A673 (cell line): ENCODE data around the gene TTC28. TPM values are rescaled to one million over a fixed set of nuclear protein-coding genes. Genes with fewer than 3 reads are reported as not detected.

Source experiments
- BruUV-seq: library from RNA; stranded (reverse); fragments of 400-500 nt; replicated peaks from 2 replicates; lab custom pipeline; 2021; lab: Mats Ljungman, UMichigan
- CTCF ChIA-PET: fragments of 300-600 bp; sonication (Branson Sonifier 250); formaldehyde crosslinking; loops from one replicate; lab custom pipeline; 2022; ENCODE audit warnings: antibody characterized with exemption; lab: Charles Lee
- POLR2A ChIA-PET: fragments of 300-600 bp; sonication (Branson Sonifier 250); formaldehyde crosslinking; loops from one replicate; lab custom pipeline; 2022; ENCODE audit warnings: antibody characterized with exemption; ENCODE audit not compliant: low non-redundant PET; lab: Charles Lee
- DNase-seq: peaks from one replicate; pipeline ENCODE4 v3.0.0-alpha.2; 2015; ENCODE audit warnings: low spot score
- H3K27ac ChIP-seq: fragments of 200-600 bp; sonication (generic); 2 replicates; pipeline ENCODE4 v1.5.1; 2016; ENCODE audit warnings: mixed run types, low read depth, mild to moderate bottlenecking, mixed read lengths, antibody characterized with exemption, low read length; ENCODE audit not compliant: poor library complexity, severe bottlenecking
- H3K27me3 ChIP-seq: fragments of 200-600 bp; sonication (generic); replicated peaks from 2 replicates; pipeline ENCODE4 v1.6.1; 2017; ENCODE audit warnings: mixed run types, low read depth, mild to moderate bottlenecking, mixed read lengths, antibody characterized with exemption, low read length; ENCODE audit not compliant: insufficient read depth, poor library complexity
- H3K36me3 ChIP-seq: fragments of 200-600 bp; sonication (generic); 2 replicates; pipeline ENCODE4 v1.6.1; 2016; ENCODE audit warnings: mixed run types, mild to moderate bottlenecking, mixed read lengths, antibody characterized with exemption, low read length; ENCODE audit not compliant: insufficient read depth, poor library complexity, severe bottlenecking
- H3K4me1 ChIP-seq: fragments of 200-600 bp; sonication (generic); 2 replicates; pipeline ENCODE4 v1.6.1; 2017; ENCODE audit warnings: mixed run types, mild to moderate bottlenecking, mixed read lengths, antibody characterized with exemption, low read length; ENCODE audit not compliant: insufficient read depth, poor library complexity, severe bottlenecking
- H3K4me3 ChIP-seq: fragments of 200-600 bp; sonication (generic); 2 replicates; pipeline ENCODE4 v1.5.1; 2016; ENCODE audit warnings: low read depth, mixed run types, mild to moderate bottlenecking, mixed read lengths, low read length; ENCODE audit not compliant: poor library complexity, severe bottlenecking
- H3K9me3 ChIP-seq: fragments of 200-600 bp; sonication (generic); 2 replicates; pipeline ENCODE4 v1.6.1; 2016; ENCODE audit warnings: mixed run types, low read depth, mild to moderate bottlenecking, mixed read lengths, antibody characterized with exemption, low read length; ENCODE audit not compliant: poor library complexity, severe bottlenecking
- CTCF ChIP-seq: fragments of 300-800, 200-600 bp; sonication (generic); conservative IDR thresholded peaks from 2 replicates; pipeline ENCODE4 v1.5.1; 2017; ENCODE audit warnings: low read depth, mild to moderate bottlenecking, antibody characterized with exemption, low read length, moderate library complexity, mixed read lengths
- EZH2 ChIP-seq: fragments of 200-600 bp; sonication (generic); IDR thresholded peaks from 2 replicates; pipeline ENCODE4 v1.6.1; 2017; ENCODE audit warnings: borderline replicate concordance, low read depth, mild to moderate bottlenecking, mixed read lengths, antibody characterized with exemption, low read length; ENCODE audit not compliant: poor library complexity, severe bottlenecking
- intact Hi-C: fragments of 100-400 bp; cut with micrococcal nuclease; formaldehyde crosslinking; loops from one replicate; pipeline ENCODE4 v1.10.0; 2022; ENCODE audit not compliant: unreplicated experiment
- total RNA-seq: library from RNA; stranded (reverse); gene quantifications from 2 replicates; pipeline ENCODE4 v1.2.3, GENCODE V29; 2021

The TTC28 gene
- total RNA-seq, 1 experiment from 2014 or later, result 48.7 TPM

DNA sequence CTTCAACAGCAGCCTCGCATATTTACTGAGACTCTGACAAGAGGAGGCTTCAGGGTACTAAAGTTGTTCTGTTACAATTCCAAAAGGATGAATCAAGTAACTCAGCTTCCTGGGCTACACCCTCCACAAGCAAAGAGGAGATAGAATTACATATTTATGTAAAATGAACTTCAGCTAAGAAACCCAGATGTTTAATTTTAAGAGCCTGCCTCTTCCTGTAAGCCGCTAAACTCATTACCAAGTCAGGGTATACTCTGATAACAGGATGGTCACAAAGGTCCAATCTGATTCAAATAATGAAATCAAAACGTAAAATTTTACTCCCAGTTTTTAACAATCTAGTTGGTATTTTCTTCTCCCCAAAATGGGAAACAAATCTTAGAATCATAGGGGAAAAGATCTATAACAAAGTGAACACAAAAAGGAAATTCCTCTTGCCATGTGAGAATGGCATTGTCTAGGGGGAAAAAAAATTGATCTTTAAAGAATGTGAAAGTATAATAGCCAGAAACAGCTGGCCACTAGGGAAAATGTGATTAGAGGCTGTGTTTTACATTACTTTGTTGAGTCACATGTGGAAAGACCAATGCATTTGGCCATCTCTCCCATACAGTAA, 31.0 kb upstream of the TTC28 start:
- CTCF ChIA-PET, result no interaction called here
- H3K4me3 ChIP-seq, result no peak overlapping the region
- intact Hi-C loops, result no loop called here

DNA sequence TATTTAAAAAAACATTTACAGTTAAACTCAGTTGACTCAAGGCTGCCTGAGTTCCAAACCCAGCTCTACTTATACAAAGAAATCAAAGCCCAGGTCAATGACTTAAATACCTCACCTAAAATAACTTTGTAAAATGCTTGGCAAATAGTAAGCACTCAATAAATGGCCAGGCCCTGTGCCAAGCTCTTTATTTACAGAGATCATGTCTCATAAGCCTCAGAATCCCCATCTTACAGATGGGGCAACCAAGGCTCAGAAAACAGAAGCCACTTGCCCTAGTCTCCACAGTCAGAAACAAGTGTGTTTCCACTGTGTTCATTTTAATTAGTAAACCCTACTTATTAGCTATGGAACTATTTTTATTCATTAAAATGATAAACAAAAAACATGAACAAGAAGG, 30.5 kb upstream of the TTC28 start:
- DNase-seq, result no peak
- CTCF ChIA-PET, result no interaction called here
- no peaks in the 10 kb centered on the region for H3K27me3 ChIP-seq
- H3K4me1 ChIP-seq, result peaks cover 35% of the 10 kb centered on the region
- BruUV-seq, result no TSS peak
- H3K9me3 ChIP-seq, result no peaks in the 10 kb centered on the region
- peak overlapping the region; percentile 79 for H3K27ac ChIP-seq
- intact Hi-C loops, result no loop called here
- TF ChIP-seq CTCF (no peak), EZH2 (no peak)
- H3K36me3 ChIP-seq, result peaks cover 21% of the 10 kb centered on the region
- H3K4me3 ChIP-seq, result no peak overlapping the region
- POLR2A ChIA-PET, result no interaction called here

More for the DNA sequence above, 31.0 kb upstream of the TTC28 start:
- POLR2A ChIA-PET, result no interaction called here
- no peaks in the 10 kb centered on the region for H3K27me3 ChIP-seq
- TF ChIP-seq EZH2 (no peak), CTCF (no peak)
- H3K9me3 ChIP-seq, result no peaks in the 10 kb centered on the region
- no TSS peak for BruUV-seq
- H3K27ac ChIP-seq, result peak overlapping the region; percentile 79
- H3K36me3 ChIP-seq, result peaks cover 21% of the 10 kb centered on the region
- H3K4me1 ChIP-seq, result peaks cover 35% of the 10 kb centered on the region
- peak; percentile 58 for DNase-seq

- Histone ChIP-seq H3K27ac (no peak overlapping the region), H3K9me3 (no peaks in the 10 kb centered on the region), H3K36me3 (peaks cover 12% of the 10 kb centered on the region), H3K4me1 (peaks cover 22% of the 10 kb centered on the region), H3K4me3 (no peak overlapping the region), H3K27me3 (no peaks in the 10 kb centered on the region)
- CTCF ChIA-PET, result no interaction called here
- no TSS peak for BruUV-seq
- DNase-seq, result no peak
- no peak for TF ChIP-seq CTCF
- no peak for TF ChIP-seq EZH2
- intact Hi-C loops, result no loop called here
- POLR2A ChIA-PET, result no interaction called here
Observed at GRCh38 chr22:28706845-28707244, 27.2 kb upstream of the TTC28 start.
